ENCODE results near the gene PLCB1. TPM values are rescaled to one million over a fixed set of nuclear protein-coding genes. Genes with fewer than 3 reads are reported as not detected.

PLCB1 gene
- total RNA-seq, 1 experiment from 2014 or later, result 11.3 TPM

- TF ChIP-seq CTCF (IDR thresholded peaks at IDR 0.05), result no peak
- no peak for TF ChIP-seq PRDM15 (CRISPR knock-in tag; IDR thresholded peaks at IDR 0.05)
Observed at GRCh38 chr20:8536262-8536618, 404.2 kb downstream of the PLCB1 start (continued).

- ATAC-seq (no peak), DNase-seq (ENCODE audit: low spot score) (no peak)
- Mint-ChIP-seq H3K36me3 (no peaks in the 10 kb centered on the region), H3K4me1 (no peaks in the 10 kb centered on the region), H3K27me3 (ENCODE audit: low read depth) (no peaks in the 10 kb centered on the region; the same call in 1 of the 2 replicates), H3K27ac (no peak overlapping the region), H3K4me3 (no peak overlapping the region), H3K9me3 (no peaks in the 10 kb centered on the region)
- no peak for TF ChIP-seq NFATC4 (CRISPR knock-in tag; IDR thresholded peaks at IDR 0.05)
- TF ChIP-seq ATF3 (CRISPR knock-in tag; conservative IDR thresholded peaks at IDR 0.05), result no peak
- TF ChIP-seq TEAD1 (CRISPR knock-in tag; IDR thresholded peaks at IDR 0.05), result no peak
- no peak for TF ChIP-seq NR2C2 (CRISPR knock-in tag; IDR thresholded peaks at IDR 0.05)
- no peak for TF ChIP-seq RELA (CRISPR knock-in tag; IDR thresholded peaks at IDR 0.05; ENCODE audit: borderline replicate concordance)
- TF ChIP-seq IRF1 (CRISPR knock-in tag; IDR thresholded peaks at IDR 0.05), result no peak
- no peak for TF ChIP-seq KAT7 (CRISPR knock-in tag; IDR thresholded peaks at IDR 0.05; ENCODE audit: borderline replicate concordance)
- ChIA-PET CTCF (interaction anchor here (0.5 kb wide), 1 partner anchor 219 kb away, joined by 5 read pairs; no protein-coding TSS in a partner anchor), POLR2A (no interaction called here)
Observed at GRCh38 chr20:8540466-8540865, 408.4 kb downstream of the PLCB1 start.

- Mint-ChIP-seq H3K27ac (no peak overlapping the region), H3K27me3 (ENCODE audit: low read depth) (no peaks in the 10 kb centered on the region; the same call in 1 of the 2 replicates), H3K4me1 (no peaks in the 10 kb centered on the region), H3K4me3 (no peak overlapping the region), H3K9me3 (no peaks in the 10 kb centered on the region), H3K36me3 (no peaks in the 10 kb centered on the region)
- ChIA-PET POLR2A (no interaction called here), CTCF (no interaction called here)
- DNase-seq (ENCODE audit: low spot score) (no peak), ATAC-seq (no peak)
- TF ChIP-seq IRF2 (CRISPR knock-in tag; IDR thresholded peaks at IDR 0.05; ENCODE audit: borderline replicate concordance, low read depth) (no peak), NFE2L1 (CRISPR knock-in tag; IDR thresholded peaks at IDR 0.05) (no peak), ELF4 (CRISPR knock-in tag; IDR thresholded peaks at IDR 0.05; ENCODE audit: low read depth) (no peak)
Observed at GRCh38 chr20:8542110-8542486, 410.0 kb downstream of the PLCB1 start.

- H3K4me1 Mint-ChIP-seq, result no peaks in the 10 kb centered on the region
- CTCF ChIA-PET, result no interaction called here
- ATAC-seq (no peak), DNase-seq (ENCODE audit: low spot score) (no peak)
- POLR2A ChIA-PET, result no interaction called here
- no peaks in the 10 kb centered on the region for H3K9me3 Mint-ChIP-seq
- no peak overlapping the region for H3K27ac Mint-ChIP-seq
- no peak overlapping the region for H3K4me3 Mint-ChIP-seq
- H3K27me3 Mint-ChIP-seq (ENCODE audit: low read depth), result no peaks in the 10 kb centered on the region; the same call in 1 of the 2 replicates
- H3K36me3 Mint-ChIP-seq, result no peaks in the 10 kb centered on the region
- no peak for TF ChIP-seq NR1H2 (CRISPR knock-in tag; IDR thresholded peaks at IDR 0.05)
- no peak for TF ChIP-seq RORB (CRISPR knock-in tag; IDR thresholded peaks at IDR 0.05)
- TF ChIP-seq ZNF396 (CRISPR knock-in tag; IDR thresholded peaks at IDR 0.05; ENCODE audit: borderline replicate concordance), result no peak
- no peak for TF ChIP-seq ATF2 (CRISPR knock-in tag; IDR thresholded peaks at IDR 0.05; ENCODE audit: borderline replicate concordance, low read depth)
- TF ChIP-seq ARID4B (CRISPR knock-in tag; IDR thresholded peaks at IDR 0.05; ENCODE audit: borderline replicate concordance), result no peak
- TF ChIP-seq ATF3 (CRISPR knock-in tag; conservative IDR thresholded peaks at IDR 0.05), result no peak
- TF ChIP-seq TCF7 (CRISPR knock-in tag; IDR thresholded peaks at IDR 0.05; ENCODE audit: low read depth), result no peak
Observed at GRCh38 chr20:8545212-8545611, 413.1 kb downstream of the PLCB1 start.

Measured in WTC11 (cell line).